Epithelial cell of proximal tubule (primary cell): ENCODE measurements around the gene FBXL19. TPM values are rescaled to one million over a fixed set of nuclear protein-coding genes. Genes with fewer than 3 reads are reported as not detected.

Experiments
- DNase-seq: peaks from one replicate; pipeline ENCODE4 v3.0.0-alpha.2; 2011; ENCODE audit warnings: low read depth
- H3K4me3 ChIP-seq: 2 replicates; pipeline ENCODE4 v1.5.1; 2011; ENCODE audit warnings: low read depth, mild to moderate bottlenecking, low read length
- CTCF ChIP-seq: conservative IDR thresholded peaks from 2 replicates; pipeline ENCODE4 v1.5.1; 2012; ENCODE audit warnings: low read depth, mild to moderate bottlenecking, low read length
- total RNA-seq: library from RNA; depleted of rRNA; stranded (reverse); fragments of >200 nt; gene quantifications from 2 replicates; pipeline ENCODE4 v1.2.3, GENCODE V29; 2015

The FBXL19 gene
- total RNA-seq, 1 donor from 2014 or later: 65.3 TPM

GRCh38 chr16:30918614-30919013 lies 4.8 kb upstream of the FBXL19 start:
- TF ChIP-seq CTCF: no peak
- no peak for DNase-seq
- no peak overlapping the region for H3K4me3 ChIP-seq

- H3K4me3 ChIP-seq: no peak overlapping the region
- DNase-seq: no peak
- TF ChIP-seq CTCF: no peak
Measured at GRCh38 chr16:30920891-30921290, 2.5 kb upstream of the FBXL19 start.

- H3K4me3 ChIP-seq: peak overlapping the region; percentile 51
- no peak for DNase-seq
- no peak for TF ChIP-seq CTCF
Measured at GRCh38 chr16:30921459-30921747, 2.0 kb upstream of the FBXL19 start.

- TF ChIP-seq CTCF: peak; percentile 87
- DNase-seq: no peak
- peak overlapping the region; percentile 51 for H3K4me3 ChIP-seq
Measured at GRCh38 chr16:30921748-30922419, 1.5 kb upstream of the FBXL19 start.

GRCh38 chr16:30922420-30922959 lies 882 bp upstream of the FBXL19 start:
- DNase-seq: peak; percentile 95
- no peak for TF ChIP-seq CTCF
- peak overlapping the region; percentile 70 for H3K4me3 ChIP-seq

GRCh38 chr16:30922960-30923535 lies 324 bp upstream of the FBXL19 start:
- DNase-seq: peak; percentile 92
- TF ChIP-seq CTCF: no peak
- peak overlapping the region; percentile 70 for H3K4me3 ChIP-seq
